ENCODE results near the gene ARHGAP28. TPM values are rescaled to one million over a fixed set of nuclear protein-coding genes. Genes with fewer than 3 reads are reported as not detected.
"Not testable (repeated sequence)": the region's sequence is repeated elsewhere in the genome, so short reads cannot be mapped to it uniquely, and the experiment has no call there.

ARHGAP28 gene
- total RNA-seq, 4 donors from 2014 or later = 0.52 to 1.7 (median 0.75) TPM

DNA sequence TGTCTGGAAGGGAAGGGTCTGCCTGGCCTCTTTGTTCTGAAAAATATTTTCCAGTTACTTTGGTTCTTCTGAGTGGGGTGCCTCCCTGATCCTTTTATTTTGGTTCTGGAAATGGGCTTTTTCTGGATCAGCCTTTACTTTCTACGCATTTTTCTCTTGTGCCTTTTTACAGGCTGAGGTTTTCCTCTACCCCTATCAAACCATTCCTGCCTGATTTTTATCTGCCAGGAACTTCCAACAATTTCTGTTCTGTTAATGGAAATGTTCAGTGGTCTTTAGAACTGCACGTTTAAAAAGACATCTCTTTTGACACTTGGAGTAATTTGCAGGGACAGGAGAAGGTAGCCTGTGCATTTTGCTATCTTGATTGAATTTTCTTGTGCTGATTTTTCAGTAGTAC is 113.8 kb downstream of the ARHGAP28 start:
- WGBS = 67% methylated on average over 2 of the region's 2 CpGs
- H3K4me3 ChIP-seq = no peak overlapping the region
- no peaks in the 10 kb centered on the region for H3K4me1 ChIP-seq
- no peak for TF ChIP-seq EP300 (IDR thresholded peaks at IDR 0.05)
- no peak for TF ChIP-seq POLR2AphosphoS5 (IDR thresholded peaks at IDR 0.05)
- TF ChIP-seq POLR2A (IDR thresholded peaks at IDR 0.05; ENCODE audit: low read depth) = no peak
- TF ChIP-seq, protein P1, sequence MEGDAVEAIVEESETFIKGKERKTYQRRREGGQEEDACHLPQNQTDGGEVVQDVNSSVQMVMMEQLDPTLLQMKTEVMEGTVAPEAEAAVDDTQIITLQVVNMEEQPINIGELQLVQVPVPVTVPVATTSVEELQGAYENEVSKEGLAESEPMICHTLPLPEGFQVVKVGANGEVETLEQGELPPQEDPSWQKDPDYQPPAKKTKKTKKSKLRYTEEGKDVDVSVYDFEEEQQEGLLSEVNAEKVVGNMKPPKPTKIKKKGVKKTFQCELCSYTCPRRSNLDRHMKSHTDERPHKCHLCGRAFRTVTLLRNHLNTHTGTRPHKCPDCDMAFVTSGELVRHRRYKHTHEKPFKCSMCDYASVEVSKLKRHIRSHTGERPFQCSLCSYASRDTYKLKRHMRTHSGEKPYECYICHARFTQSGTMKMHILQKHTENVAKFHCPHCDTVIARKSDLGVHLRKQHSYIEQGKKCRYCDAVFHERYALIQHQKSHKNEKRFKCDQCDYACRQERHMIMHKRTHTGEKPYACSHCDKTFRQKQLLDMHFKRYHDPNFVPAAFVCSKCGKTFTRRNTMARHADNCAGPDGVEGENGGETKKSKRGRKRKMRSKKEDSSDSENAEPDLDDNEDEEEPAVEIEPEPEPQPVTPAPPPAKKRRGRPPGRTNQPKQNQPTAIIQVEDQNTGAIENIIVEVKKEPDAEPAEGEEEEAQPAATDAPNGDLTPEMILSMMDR (IDR thresholded peaks at IDR 0.05) = no peak
- H3K9me3 ChIP-seq = no peaks in the 10 kb centered on the region
- no peaks in the 10 kb centered on the region for H3K36me3 ChIP-seq
- intact Hi-C loops (cut with DNase I) = no loop called here
- DNase-seq (ENCODE audit: extremely low spot score) = no peak
- H3K27me3 ChIP-seq = no peaks in the 10 kb centered on the region
- H3K27ac ChIP-seq (replicated peaks in 1 of 4) = no peak overlapping the region

DNA sequence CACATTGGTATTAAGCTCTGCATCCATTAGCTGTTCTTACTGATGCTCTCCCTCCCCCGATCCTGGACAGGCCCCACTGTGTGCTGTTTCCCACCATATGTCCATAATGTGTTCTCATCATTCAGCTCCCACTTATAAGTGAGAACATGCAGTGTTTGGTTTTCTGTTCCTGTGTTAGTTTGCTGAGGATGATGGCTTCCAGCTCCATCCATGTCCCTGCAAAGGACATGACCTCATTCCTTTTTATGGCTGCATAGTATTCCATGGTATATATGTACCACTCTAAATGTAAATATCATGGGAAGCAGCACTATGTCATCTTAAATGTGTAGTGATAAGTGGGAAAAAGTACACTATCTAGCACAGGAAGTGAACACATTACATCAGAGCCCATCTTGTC is 116.0 kb downstream of the ARHGAP28 start:
- H3K4me1 ChIP-seq; DNase-seq (ENCODE audit: extremely low spot score); H3K9me3 ChIP-seq; H3K4me3 ChIP-seq; H3K27me3 ChIP-seq; H3K27ac ChIP-seq (replicated peaks in 1 of 4); H3K36me3 ChIP-seq; intact Hi-C loops (cut with DNase I): not testable (repeated sequence)
- 90% methylated on average over 1 of the region's 1 CpG for WGBS

DNA sequence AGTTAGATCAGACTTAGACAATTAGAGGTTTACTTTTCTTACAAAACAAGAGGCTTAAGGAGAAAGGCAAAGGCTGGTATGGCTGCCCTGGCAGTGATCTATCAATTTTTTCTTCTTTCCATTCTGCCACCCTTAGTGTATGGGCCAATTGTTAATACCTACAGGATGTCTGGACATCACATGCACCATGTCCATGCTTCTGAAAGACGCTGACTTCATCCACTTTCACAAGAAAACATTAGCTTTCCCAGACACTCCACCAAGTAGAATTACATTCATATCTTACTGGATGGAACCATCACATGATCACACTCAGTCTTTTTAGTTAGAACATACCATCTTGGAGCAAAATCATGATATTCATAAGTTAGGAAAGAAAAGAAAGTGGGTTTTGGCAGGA is 120.9 kb downstream of the ARHGAP28 start:
- H3K9me3 ChIP-seq = peaks cover 0 to 6% (median 2%) of the 10 kb centered on the region in 4 donors
- no peaks in the 10 kb centered on the region for H3K27me3 ChIP-seq
- H3K27ac ChIP-seq (replicated peaks in 1 of 4) = no peak overlapping the region
- no peaks in the 10 kb centered on the region for H3K4me1 ChIP-seq
- 71% methylated on average over 1 of the region's 1 CpG for WGBS
- no peaks in the 10 kb centered on the region for H3K36me3 ChIP-seq
- intact Hi-C loops (cut with DNase I) = no loop called here
- no peak for DNase-seq (ENCODE audit: extremely low spot score)
- no peak overlapping the region for H3K4me3 ChIP-seq
- TF ChIP-seq POLR2AphosphoS5 (IDR thresholded peaks at IDR 0.05) (no peak), POLR2A (IDR thresholded peaks at IDR 0.05; ENCODE audit: low read depth) (no peak), EP300 (IDR thresholded peaks at IDR 0.05) (no peak)
- TF ChIP-seq, protein P1 (IDR thresholded peaks at IDR 0.05) = no peak

DNA sequence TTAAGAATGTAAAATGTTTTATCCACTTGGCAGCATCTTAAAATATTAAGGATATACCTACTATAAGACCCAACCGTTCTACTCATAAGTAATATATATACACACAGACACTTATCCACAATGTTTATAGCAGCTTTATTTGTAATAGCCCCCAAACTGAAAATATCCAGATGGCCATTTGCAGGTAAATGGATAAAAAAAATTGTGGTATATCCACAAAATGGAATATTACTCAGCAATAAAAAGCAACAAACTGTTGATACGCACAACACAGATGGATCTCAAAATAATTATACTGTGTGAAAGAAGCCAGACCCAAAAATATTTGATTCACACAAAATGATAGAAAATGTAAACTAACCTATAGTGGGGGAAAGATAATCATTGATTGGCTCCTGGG is 122.0 kb downstream of the ARHGAP28 start:
- intact Hi-C loops (cut with DNase I) = no loop called here
- no peak for DNase-seq (ENCODE audit: extremely low spot score)
- no peaks in the 10 kb centered on the region for H3K27me3 ChIP-seq
- no peak overlapping the region for H3K4me3 ChIP-seq
- WGBS = 95% methylated on average over 2 of the region's 2 CpGs
- no peaks in the 10 kb centered on the region for H3K36me3 ChIP-seq
- H3K27ac ChIP-seq (replicated peaks in 1 of 4) = no peak overlapping the region
- H3K4me1 ChIP-seq = no peaks in the 10 kb centered on the region
- no peak for TF ChIP-seq EP300 (IDR thresholded peaks at IDR 0.05)
- TF ChIP-seq POLR2A (IDR thresholded peaks at IDR 0.05; ENCODE audit: low read depth) = no peak
- TF ChIP-seq POLR2AphosphoS5 (IDR thresholded peaks at IDR 0.05) = no peak
- peaks cover 0 to 6% (median 2%) of the 10 kb centered on the region in 4 donors for H3K9me3 ChIP-seq

DNA sequence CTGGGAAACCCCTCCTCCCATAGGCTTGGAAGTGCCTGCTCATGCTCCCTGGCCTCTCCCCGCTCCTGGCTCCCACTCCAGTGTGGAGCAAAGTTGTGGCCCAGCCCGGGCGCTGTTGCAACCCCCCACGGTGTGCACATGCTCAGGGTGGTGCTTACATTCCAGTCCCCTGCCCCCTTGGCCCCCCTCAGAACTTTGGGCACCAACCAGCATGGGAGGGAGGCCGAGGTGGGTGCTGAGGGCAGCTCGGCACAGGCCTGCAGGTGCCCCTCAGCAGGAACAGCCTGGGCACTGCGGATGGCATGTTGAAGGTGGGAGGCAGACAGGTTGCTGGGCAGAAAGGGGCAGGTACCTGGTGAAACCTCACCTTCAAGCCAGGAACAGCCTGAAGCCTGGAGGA is 125.3 kb downstream of the ARHGAP28 start:
- no peaks in the 10 kb centered on the region for H3K4me1 ChIP-seq
- intact Hi-C loops (cut with DNase I) = no loop called here
- TF ChIP-seq POLR2A (IDR thresholded peaks at IDR 0.05; ENCODE audit: low read depth) (no peak), POLR2AphosphoS5 (IDR thresholded peaks at IDR 0.05) (no peak), EP300 (IDR thresholded peaks at IDR 0.05) (no peak)
- TF ChIP-seq, protein P1 (IDR thresholded peaks at IDR 0.05) = no peak
- no peak for DNase-seq (ENCODE audit: extremely low spot score)
- H3K27ac ChIP-seq (replicated peaks in 1 of 4) = no peak overlapping the region
- H3K9me3 ChIP-seq = peaks cover 0 to 6% (median 2%) of the 10 kb centered on the region in 4 donors
- 100% methylated on average over 3 of the region's 7 CpGs for WGBS
- no peaks in the 10 kb centered on the region for H3K27me3 ChIP-seq
- H3K36me3 ChIP-seq = no peaks in the 10 kb centered on the region
- no peak overlapping the region for H3K4me3 ChIP-seq

DNA sequence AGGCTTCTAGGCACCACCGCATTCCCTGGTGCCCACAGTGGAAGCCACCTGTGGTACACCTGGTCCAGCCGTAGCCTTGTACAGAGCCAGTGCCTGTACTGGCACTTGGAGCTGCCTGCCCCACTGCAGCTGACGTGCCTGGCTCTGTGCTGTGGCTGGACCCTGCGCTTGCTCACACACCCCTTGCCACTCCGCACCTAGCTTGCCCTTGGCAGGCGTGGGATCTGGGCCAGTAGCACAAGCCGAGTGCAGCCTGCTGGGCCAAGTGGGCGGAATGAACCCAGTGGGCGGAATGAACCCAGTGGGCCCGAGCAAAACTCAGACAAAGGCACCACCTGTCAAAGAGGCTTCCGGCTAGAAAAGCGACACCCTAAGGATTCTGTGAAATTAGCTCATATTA is 126.3 kb downstream of the ARHGAP28 start:
- Histone ChIP-seq H3K4me3 (no peak overlapping the region), H3K4me1 (no peaks in the 10 kb centered on the region), H3K27ac (replicated peaks in 1 of 4) (no peak overlapping the region), H3K9me3 (peaks cover 0 to 6% (median 2%) of the 10 kb centered on the region in 4 donors), H3K36me3 (no peaks in the 10 kb centered on the region), H3K27me3 (no peaks in the 10 kb centered on the region)
- TF ChIP-seq, protein P1 (IDR thresholded peaks at IDR 0.05) = no peak
- no peak for TF ChIP-seq EP300 (IDR thresholded peaks at IDR 0.05)
- no peak for TF ChIP-seq POLR2AphosphoS5 (IDR thresholded peaks at IDR 0.05)
- no peak for TF ChIP-seq POLR2A (IDR thresholded peaks at IDR 0.05; ENCODE audit: low read depth)
- intact Hi-C loops (cut with DNase I) = no loop called here
- DNase-seq (ENCODE audit: extremely low spot score) = no peak
- 89% methylated on average over 12 of the region's 12 CpGs for WGBS
